Epithelial cell of proximal tubule (primary cell): ENCODE data around the gene INF2. TPM values are rescaled to one million over a fixed set of nuclear protein-coding genes. Genes with fewer than 3 reads are reported as not detected.

Source experiments
- DNase-seq: peaks from one replicate; pipeline ENCODE4 v3.0.0-alpha.2; 2011; ENCODE audit warnings: low read depth
- H3K4me3 ChIP-seq: 2 replicates; pipeline ENCODE4 v1.5.1; 2011; ENCODE audit warnings: low read depth, mild to moderate bottlenecking, low read length
- CTCF ChIP-seq: conservative IDR thresholded peaks from 2 replicates; pipeline ENCODE4 v1.5.1; 2012; ENCODE audit warnings: low read depth, mild to moderate bottlenecking, low read length
- total RNA-seq: library from RNA; depleted of rRNA; stranded (reverse); fragments of >200 nt; gene quantifications from 2 replicates; pipeline ENCODE4 v1.2.3, GENCODE V29; 2015

The INF2 gene
- total RNA-seq, 1 donor from 2014 or later = 100 TPM

- no peak overlapping the region for H3K4me3 ChIP-seq
- no peak for DNase-seq
- no peak for TF ChIP-seq CTCF
Observed at GRCh38 chr14:104698688-104699425, 9.4 kb downstream of the INF2 start.

GRCh38 chr14:104699426-104699748, 10.0 kb downstream of the INF2 start:
- DNase-seq = no peak
- TF ChIP-seq CTCF = no peak
- H3K4me3 ChIP-seq = no peak overlapping the region

- no peak overlapping the region for H3K4me3 ChIP-seq
- no peak for DNase-seq
- TF ChIP-seq CTCF = no peak
Observed at GRCh38 chr14:104700225-104700651, 10.8 kb downstream of the INF2 start.

GRCh38 chr14:104700747-104701217, 11.4 kb downstream of the INF2 start:
- no peak overlapping the region for H3K4me3 ChIP-seq
- no peak for DNase-seq
- TF ChIP-seq CTCF = no peak

- no peak for DNase-seq
- TF ChIP-seq CTCF = no peak
- no peak overlapping the region for H3K4me3 ChIP-seq
Observed at GRCh38 chr14:104701383-104702076, 12.1 kb downstream of the INF2 start.

GRCh38 chr14:104702106-104702505, 12.7 kb downstream of the INF2 start:
- TF ChIP-seq CTCF = no peak
- H3K4me3 ChIP-seq = no peak overlapping the region
- DNase-seq = no peak

GRCh38 chr14:104702673-104703072, 13.3 kb downstream of the INF2 start:
- no peak overlapping the region for H3K4me3 ChIP-seq
- no peak for DNase-seq
- no peak for TF ChIP-seq CTCF
